Sigmoid colon (tissue), 4 donors: ENCODE data around the gene LARP1.
A peak's percentile ranks its signal among the peaks of the same experiment; 100 is the strongest.

Source experiments
- EP300 ChIP-seq, 4 donors: sonication (generic); formaldehyde crosslinking; IDR thresholded peaks; one replicate each; pipeline ENCODE4 v1.6.1; 2017; ENCODE audit warnings: antibody characterized with exemption in 4 of 4
- POLR2A ChIP-seq, 2 donors: fragments of 450-650 bp; IDR thresholded peaks; one replicate each; pipeline ENCODE4 v1.6.1; 2016; ENCODE audit warnings: antibody characterized with exemption in 2 of 2, mild to moderate bottlenecking in 2 of 2, moderate library complexity in 2 of 2
- POLR2AphosphoS5 ChIP-seq, 4 donors: sonication (generic); formaldehyde crosslinking; IDR thresholded peaks; one replicate each; pipeline ENCODE4 v1.6.1; 2017; ENCODE audit warnings: antibody characterized with exemption in 4 of 4
- TF ChIP-seq, protein P1 (sequence below), 4 experiments: fragments of 450-650 bp in 3 of 4; fragments of 200-600 bp in 1 of 4; IDR thresholded peaks; one replicate each; pipeline ENCODE4 v1.5.1; 2016 to 2019; ENCODE audit warnings: antibody characterized with exemption in 4 of 4, mild to moderate bottlenecking in 3 of 4, moderate library complexity in 2 of 4

GRCh38 chr5:154712518-154713437 is 42.4 kb upstream of the LARP1 start:
- TF ChIP-seq, protein P1, sequence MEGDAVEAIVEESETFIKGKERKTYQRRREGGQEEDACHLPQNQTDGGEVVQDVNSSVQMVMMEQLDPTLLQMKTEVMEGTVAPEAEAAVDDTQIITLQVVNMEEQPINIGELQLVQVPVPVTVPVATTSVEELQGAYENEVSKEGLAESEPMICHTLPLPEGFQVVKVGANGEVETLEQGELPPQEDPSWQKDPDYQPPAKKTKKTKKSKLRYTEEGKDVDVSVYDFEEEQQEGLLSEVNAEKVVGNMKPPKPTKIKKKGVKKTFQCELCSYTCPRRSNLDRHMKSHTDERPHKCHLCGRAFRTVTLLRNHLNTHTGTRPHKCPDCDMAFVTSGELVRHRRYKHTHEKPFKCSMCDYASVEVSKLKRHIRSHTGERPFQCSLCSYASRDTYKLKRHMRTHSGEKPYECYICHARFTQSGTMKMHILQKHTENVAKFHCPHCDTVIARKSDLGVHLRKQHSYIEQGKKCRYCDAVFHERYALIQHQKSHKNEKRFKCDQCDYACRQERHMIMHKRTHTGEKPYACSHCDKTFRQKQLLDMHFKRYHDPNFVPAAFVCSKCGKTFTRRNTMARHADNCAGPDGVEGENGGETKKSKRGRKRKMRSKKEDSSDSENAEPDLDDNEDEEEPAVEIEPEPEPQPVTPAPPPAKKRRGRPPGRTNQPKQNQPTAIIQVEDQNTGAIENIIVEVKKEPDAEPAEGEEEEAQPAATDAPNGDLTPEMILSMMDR (IDR thresholded peaks at IDR 0.05): no peak
- peak in 1 of 2 donors; percentile 31 for TF ChIP-seq POLR2A (IDR thresholded peaks at IDR 0.05)
- TF ChIP-seq POLR2AphosphoS5 (IDR thresholded peaks at IDR 0.05): no peak
- TF ChIP-seq EP300 (IDR thresholded peaks at IDR 0.05): no peak
